Adipose tissue (tissue), 3 donors: ENCODE measurements around the gene OPCML. TPM values are rescaled to one million over a fixed set of nuclear protein-coding genes. Genes with fewer than 3 reads are reported as not detected.

Experiments
- H3K27ac ChIP-seq: one replicate; pipeline ENCODE4 v1.5.1; 2013; ENCODE audit warnings: low read depth, low read length
- WGBS, 3 donors: extraction: QIAGEN DNeasy Blood & Tissue Kit; methylation state at CpG; one replicate each; pipeline ENCODE4 v1.1.7; 2013; 5-methylcytosine and 5-hydroxymethylcytosine counted together
- polyA plus RNA-seq, 3 donors: library from polyadenylated mRNA; stranded (reverse); fragments of 200-250 nt; gene quantifications; one replicate each; pipeline ENCODE4 v1.2.3, GENCODE V29; 2013
- donor health status: healthy with polysubstance abuse.
- donor health status: Bipolar disorder and iron deficiency.
- donor health status: healthy.

The OPCML gene
- polyA plus RNA-seq, 3 donors: 0.01 to 0.04 TPM; not detected in 1

DNA sequence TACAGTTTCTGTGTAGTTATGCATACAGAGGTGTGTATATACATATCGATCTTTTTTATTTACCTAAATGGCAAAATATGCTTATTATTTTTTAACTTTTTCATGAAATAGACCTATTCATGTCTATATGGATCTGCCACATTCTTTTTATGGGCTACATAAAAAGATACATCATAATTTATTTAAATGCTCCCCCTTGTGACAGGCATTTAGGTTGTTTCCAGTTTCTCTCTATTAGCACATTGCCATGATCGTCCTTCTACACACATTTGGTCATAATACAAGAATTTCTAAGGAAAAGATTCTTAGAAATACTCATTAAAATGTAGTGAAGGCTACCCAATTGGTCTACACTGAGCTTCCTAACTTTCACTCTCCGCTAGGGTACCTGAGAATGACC lies 1067.4 kb downstream of the OPCML start:
- no peak overlapping the region for H3K27ac ChIP-seq
- WGBS, 3 donors: 74 to 85% (median 82%) methylated on average over 3 of the region's 3 CpGs

DNA sequence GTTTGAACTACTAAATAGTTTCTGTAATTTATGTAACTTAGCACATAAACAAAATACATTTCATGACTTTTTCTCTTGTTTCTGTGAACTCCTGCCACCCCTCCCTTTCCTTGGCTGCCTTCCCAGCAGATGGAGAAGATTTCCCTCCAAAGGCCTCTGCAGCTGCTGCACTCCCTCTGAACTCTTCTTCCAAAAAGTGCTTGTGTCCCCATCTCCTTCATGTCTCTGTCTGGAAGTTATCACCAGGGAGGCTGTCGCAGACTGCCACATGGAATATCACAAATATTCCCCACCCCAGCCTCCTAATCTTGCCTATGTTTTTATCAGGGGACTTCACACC lies 1068.3 kb downstream of the OPCML start:
- 63 to 67% (median 64%) methylated on average over 1 of the region's 1 CpG for WGBS, 3 donors
- H3K27ac ChIP-seq: no peak overlapping the region

DNA sequence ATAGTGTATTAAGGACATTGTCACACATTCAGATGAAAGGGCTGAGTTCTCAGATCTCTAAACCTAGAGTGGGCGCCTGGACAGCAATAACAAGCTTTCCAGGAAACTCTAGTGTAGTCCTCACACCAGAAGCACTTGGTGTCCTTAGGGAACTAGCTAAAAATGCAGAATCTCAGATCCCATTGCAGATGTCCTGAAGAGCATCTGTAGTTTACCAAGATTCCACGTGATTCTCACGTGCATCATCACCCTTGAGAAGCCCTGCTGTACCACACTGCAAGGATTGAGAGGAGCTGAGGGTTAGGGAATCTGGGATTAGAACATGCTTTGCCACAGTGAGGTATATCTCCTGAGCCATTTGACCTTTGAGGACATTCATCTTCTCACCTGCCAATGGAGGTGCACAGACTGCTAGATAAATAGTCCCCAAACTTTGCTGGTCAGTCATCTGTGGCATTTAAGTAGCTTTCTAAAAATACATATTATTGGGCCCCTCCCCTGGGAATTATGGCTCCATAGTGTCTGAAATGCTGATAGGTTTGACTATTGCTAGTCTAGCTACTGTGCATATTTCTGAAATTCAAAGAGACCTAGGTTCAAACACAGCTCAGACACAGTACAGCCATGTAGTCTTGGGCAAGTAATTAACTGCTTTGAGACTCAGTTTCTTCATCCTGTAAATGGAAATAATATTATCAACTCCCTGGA lies 1068.9 kb downstream of the OPCML start:
- no peak overlapping the region for H3K27ac ChIP-seq
- 53 to 72% (median 64%) methylated on average over 3 of the region's 3 CpGs for WGBS, 3 donors

DNA sequence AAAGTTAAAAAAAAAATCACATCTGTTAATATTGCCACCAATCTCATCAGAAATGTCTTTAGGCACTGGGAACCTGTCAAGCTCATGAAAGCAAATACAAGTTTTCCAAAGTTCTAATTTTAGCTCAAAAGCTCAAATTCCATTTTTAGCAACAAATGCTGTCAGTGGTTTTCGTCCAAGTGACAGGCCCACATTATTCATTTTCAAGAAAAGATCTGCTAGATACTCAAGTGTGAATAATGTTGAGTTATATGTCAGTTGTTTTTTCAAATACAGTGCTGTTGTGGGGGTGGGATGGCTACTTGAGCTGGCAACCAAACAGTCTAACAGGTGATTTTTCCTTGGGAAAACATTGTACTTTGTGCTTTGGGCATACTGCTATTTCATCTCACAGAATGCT lies 1072.6 kb downstream of the OPCML start:
- no peak overlapping the region for H3K27ac ChIP-seq
- 65 to 77% (median 76%) methylated on average over 1 of the region's 1 CpG for WGBS, 3 donors

DNA sequence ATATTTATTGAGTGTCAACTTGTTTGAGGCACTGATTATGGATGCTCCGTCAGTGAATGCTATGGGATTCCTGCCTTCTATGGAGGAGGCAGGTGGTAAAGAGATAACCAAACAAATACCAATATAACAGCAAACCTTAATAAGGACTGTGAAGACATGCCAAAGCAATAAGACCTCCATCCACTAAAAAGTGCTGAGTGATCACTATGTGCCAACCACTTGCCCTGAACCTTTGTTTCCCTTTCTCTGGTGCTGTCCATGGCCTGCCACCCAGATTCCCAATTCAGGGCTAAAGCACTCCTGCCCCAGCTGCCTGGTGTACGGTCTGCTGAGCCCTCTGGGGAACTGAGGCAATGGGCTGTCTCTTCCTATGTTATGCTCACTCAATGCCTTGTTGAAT lies 1074.9 kb downstream of the OPCML start:
- WGBS, 3 donors: 63 to 89% (median 88%) methylated on average over 2 of the region's 2 CpGs
- H3K27ac ChIP-seq: no peak overlapping the region

DNA sequence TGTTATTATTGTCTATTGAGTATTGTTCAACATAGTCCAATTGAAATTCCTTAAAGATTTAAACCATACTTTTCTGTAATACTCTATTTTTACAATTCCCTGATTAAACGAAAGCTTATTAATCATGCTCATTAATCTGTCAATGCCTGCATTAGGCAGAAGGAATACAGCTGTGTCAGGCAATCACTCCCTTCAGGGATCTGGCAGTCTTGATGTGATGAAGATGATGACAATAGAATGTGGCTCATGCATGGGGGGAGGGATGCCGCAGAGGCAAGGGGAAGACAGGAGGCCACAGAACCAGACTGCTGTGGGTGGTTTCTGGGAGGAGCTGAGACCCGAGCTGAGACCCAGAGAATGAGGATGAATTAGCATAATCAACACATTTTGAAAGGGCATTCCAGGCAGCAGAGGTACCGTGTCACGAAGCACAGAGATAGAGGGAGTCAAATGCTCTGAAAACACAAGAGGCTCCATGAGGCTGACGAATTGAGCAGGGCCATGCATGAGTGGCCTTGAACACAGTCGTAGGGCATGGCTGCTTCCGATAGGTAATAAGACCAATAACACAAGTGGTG lies 1075.5 kb downstream of the OPCML start:
- no peak overlapping the region for H3K27ac ChIP-seq
- WGBS, 3 donors: 57 to 76% (median 75%) methylated on average over 8 of the region's 8 CpGs

DNA sequence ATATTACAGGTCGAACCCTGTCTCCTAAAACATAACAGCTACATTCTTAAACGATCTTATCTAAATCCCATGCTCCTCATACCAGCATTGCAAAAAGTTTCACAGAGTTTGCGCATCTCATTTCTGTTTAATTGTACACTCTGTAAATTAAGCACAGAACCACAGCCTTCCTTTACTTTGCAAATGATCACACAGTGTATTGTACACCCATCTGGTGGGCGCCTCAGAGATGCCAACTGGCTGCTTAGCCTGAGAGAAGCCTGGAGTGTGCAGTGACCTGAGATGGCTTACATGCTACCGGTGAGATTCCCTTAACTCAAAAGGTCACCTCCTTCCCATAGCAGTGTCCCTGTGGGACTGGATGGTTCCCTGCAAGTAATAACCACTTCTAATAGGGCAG lies 1077.3 kb downstream of the OPCML start:
- H3K27ac ChIP-seq: no peak overlapping the region
- 69 to 82% (median 82%) methylated on average over 5 of the region's 5 CpGs for WGBS, 3 donors

DNA sequence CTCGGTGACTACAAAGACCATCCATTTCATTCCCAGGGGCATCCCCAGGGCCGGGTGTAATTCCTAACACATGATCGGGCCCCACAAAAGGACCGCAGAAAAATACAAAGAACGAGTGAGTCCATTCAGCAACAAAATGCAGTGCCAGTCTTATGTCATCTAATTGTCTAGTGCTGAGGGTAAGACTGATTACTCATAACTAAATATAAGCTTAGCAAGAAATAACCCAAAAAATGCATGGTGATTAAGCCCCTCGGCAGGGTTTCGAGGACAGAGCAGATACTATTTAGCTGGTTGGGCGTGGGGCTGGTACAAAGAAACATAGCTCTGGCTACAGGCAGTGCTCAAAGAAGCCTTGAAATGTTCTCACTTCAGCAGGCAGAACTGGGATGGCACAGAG lies 1078.9 kb downstream of the OPCML start:
- 77 to 91% (median 86%) methylated on average over 8 of the region's 8 CpGs for WGBS, 3 donors

DNA sequence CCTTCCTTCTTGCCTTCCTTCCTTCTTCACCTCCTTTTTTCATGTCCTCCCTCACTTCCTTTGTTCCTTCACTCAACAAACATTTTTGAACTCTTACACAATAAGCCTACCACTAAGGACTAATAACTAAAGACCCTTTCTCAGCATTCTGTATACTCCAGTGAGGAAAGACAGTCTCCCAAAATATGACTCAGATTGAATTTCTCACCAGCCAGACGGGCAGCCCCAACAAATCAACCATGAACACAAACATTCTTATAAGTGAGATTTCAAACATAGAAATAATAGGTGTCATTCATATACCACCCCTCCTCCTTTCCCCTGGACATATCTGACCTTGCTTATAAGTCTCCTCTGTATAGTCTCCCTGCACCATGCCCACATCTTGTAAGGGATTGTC lies 1079.7 kb downstream of the OPCML start:
- 58 to 84% (median 67%) methylated on average over 1 of the region's 1 CpG for WGBS, 3 donors
- no peak overlapping the region for H3K27ac ChIP-seq

More for the DNA sequence above, 1078.9 kb downstream of the OPCML start:
- no peak overlapping the region for H3K27ac ChIP-seq

DNA sequence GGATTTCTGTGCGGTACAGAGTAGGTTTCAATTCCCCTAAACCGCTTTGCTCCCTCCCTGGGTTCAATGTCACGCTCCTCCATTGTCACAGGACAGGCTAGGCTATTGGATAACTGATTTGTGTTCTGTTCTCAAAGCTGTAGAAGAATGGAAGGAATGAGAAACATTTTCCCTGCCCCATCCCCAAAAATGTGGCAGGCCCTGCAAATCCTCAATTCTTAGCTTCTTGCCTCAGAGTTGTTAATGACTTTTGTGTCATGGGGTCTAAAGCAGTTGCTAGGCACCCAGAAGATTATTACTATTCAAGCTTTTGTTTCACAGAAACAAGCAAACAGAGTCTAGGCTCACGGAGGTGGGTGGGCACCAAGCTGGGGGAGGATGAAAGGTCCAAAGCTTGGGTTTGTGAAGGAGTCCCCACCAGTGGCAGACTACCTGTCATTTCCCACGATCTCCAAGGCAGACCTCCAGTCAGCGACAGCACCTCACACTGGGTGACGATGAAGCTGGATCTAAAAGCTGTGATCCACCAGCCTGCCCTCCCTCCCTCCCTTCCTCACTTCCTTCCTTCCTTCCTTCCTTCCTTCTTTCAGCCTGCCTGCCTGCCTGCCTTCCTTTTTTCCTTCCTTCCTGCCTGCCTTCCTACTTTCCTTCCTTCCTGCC lies 1080.2 kb downstream of the OPCML start:
- 60 to 79% (median 75%) methylated on average over 7 of the region's 7 CpGs for WGBS, 3 donors
- H3K27ac ChIP-seq: no peak overlapping the region

DNA sequence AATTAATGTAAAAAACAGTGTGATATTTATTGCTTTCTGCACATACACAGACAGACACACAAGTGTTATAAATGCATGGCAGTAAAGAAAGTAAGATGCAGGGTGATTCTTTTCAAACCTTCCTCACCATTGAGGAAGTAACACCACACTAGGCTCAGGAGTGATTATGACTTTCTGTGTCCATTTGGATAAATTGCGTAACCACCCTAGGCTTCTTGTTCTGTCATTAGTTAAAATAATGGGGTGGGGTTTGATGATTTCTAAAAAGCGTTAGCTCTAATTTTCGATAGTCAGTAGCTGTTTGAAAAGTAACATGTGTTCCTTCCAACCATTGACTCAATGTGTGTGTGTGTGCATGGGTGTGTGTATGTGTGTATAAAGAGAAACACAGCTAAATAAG lies 1081.7 kb downstream of the OPCML start:
- WGBS, 3 donors: 76 to 90% (median 89%) methylated on average over 3 of the region's 3 CpGs
- no peak overlapping the region for H3K27ac ChIP-seq

DNA sequence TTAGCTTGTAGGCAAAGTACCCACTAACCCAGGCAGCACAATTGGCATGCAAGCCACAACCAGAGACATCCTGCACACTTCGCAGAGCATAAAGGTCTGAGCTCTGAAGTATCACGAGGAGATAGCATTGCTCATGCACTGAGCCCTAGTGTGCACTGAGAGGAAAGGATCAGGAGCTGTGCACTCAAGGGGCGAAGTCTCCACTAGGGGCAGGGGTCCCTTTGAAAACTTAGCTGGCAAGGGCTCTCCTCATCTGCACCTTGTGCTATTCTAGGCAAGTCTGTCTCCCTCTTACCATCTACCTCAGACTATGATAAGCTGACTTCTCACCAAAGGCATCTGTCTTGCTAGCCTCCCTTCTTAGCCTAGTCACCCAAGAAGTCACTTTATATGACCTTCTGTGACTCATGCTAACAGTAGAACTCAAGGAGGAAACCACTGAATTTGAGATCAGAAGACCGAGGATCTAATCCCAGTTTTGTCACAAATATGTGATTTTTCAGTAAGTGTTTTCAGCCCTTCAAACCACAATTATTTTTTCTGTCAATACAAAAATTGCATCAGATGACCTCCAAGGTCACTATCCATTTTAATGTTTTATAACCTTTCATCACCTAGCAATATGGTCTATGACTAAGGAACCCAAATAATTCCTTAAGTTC lies 1083.8 kb downstream of the OPCML start:
- WGBS, 3 donors: 75 to 94% (median 87%) methylated on average over 4 of the region's 4 CpGs
- no peak overlapping the region for H3K27ac ChIP-seq

DNA sequence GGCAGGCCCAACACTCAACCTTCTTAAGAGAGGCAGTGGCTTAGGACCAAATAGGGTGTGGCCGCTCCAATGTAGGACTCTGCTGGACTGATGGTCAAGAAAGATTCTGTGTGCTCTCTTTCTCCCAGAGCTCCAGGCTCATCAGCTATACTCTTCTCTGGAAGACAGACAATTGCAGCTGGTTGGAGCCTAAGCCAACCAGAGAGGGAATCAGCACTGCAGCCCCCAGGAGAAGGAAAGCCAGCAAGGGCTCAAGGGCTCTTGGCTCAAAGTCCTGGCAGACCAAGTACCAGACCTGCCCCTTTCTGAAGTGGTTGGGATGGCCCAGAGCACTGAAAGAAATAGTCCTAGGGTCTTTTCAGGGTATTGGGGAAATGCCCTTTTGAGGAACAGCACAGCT lies 1084.5 kb downstream of the OPCML start:
- WGBS, 3 donors: 86 to 94% (median 91%) methylated on average over 1 of the region's 1 CpG
- H3K27ac ChIP-seq: no peak overlapping the region

DNA sequence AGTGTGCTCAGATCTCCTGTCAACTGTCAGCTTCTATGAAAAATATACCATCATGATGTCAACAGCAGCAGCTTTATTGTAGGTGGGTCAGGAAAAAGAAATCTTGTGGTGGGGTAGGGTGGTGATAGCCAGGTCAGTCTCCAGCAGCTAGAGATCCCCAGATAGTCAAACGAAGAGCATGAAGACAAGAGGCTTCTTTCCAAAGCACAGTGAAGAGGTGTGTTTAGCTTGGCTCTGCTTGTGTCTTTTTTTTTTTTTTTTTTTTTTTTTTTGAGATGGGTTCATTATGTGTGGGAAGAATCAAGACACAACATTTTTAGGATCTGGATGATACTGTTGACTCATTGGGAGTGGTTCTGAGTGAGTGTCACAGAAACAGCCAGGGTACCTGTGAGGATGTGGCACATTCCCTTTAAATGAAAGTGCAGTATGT lies 1086.4 kb downstream of the OPCML start:
- WGBS, 3 donors: 50 to 69% (median 57%) methylated on average over 1 of the region's 1 CpG
- no peak overlapping the region for H3K27ac ChIP-seq

DNA sequence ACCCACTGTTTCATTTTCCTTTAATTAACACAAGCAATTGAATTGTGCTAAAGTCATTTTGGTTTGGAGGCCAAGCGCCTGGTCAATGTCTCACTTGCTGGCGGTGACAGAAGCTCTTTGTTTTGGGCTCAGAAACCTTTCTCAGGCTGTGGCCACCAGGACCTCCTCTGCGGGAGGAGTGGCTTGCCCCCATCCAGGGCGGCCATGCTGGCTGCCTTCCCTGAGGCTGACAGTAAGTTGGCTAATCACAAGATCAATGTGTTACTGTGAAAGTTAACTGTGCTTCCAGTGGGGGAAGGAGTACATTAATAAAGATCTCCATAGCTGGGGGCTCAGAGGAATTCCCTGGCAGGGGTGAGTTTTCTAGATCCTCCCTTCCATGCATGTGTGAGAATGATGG lies 1087.4 kb downstream of the OPCML start:
- 59 to 76% (median 74%) methylated on average over 4 of the region's 4 CpGs for WGBS, 3 donors
- H3K27ac ChIP-seq: no peak overlapping the region

DNA sequence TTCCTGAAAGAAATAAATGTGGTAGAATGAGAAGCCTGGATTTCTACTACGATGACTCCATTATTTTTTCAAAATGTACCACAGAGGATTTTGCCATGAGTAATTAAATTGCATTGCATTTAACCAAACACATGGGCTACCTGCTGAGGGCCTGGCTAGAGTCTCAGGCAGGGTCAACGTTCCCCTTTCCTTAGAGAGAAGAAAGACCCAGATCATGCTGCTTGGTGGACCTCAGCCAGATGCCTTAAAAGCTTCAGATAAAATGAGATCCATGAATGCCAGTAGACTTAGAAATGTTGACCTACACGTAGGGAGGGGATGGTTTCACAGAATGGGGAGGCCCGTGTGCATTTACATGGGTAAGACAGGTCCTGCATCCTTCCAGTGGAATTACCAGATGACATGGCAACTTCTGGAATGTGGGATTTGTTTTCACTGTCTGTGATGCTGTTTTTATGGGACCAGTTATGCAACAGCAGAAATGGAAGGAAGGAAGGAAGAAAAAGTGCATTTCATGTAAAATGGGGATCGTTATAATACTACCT lies 1092.5 kb downstream of the OPCML start:
- WGBS, 3 donors: 67 to 76% (median 75%) methylated on average over 5 of the region's 5 CpGs
- no peak overlapping the region for H3K27ac ChIP-seq

DNA sequence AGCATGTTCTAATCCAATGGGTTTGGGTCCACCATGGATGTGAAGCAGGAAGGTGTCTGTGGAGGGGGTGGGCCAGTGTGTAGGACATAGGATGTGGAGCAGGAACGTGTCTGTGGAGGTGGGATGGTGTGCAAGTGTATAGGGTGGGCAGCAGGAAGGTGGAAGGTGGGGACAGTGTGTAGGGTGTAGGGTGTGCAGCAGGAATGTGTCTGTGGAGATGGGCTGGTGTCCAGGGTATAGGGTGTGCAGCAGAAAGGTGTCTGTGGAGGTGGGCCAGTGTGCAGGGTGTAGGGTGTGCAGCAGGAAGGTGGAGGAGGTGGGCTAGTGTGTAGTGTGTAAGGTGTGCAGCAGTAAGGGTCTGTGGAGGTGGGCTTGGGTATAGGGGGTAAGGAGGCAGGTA lies 1093.9 kb downstream of the OPCML start:
- 52 to 80% (median 69%) methylated on average over 1 of the region's 1 CpG for WGBS, 3 donors

DNA sequence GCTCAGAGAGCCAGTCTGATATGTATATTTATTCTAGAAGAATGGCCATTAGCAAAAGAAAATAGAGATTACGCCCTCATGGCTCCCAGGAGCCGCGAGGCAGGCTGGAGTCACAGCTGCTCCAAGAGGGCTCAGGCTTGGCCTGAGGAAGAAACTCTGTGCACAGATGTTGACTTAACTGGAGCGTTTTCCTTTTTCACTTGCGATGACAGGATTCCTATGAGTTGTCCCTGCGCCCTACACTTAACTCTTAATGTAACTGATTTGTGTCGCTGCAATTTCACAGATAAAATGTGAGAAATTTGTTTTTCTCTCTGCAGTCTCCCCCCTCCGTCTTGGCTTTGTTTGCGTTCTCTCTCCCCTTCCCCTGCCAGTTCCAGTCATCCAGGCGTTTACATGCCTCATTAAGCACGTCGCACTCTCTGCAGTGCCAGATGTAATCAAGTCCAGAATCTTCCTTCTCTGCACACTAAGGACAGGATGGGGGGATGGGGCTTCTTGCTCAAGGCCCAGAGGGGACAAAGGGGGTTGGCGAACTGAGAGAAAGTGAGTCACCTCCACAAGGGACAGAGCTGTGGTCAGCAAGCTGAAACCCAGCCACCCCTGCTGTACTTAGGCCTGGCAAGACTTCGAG lies 1101.8 kb downstream of the OPCML start:
- 30 to 38% (median 33%) methylated on average over 14 of the region's 14 CpGs for WGBS, 3 donors
- no peak overlapping the region for H3K27ac ChIP-seq

More for the DNA sequence above, 1093.9 kb downstream of the OPCML start:
- H3K27ac ChIP-seq: no peak overlapping the region

DNA sequence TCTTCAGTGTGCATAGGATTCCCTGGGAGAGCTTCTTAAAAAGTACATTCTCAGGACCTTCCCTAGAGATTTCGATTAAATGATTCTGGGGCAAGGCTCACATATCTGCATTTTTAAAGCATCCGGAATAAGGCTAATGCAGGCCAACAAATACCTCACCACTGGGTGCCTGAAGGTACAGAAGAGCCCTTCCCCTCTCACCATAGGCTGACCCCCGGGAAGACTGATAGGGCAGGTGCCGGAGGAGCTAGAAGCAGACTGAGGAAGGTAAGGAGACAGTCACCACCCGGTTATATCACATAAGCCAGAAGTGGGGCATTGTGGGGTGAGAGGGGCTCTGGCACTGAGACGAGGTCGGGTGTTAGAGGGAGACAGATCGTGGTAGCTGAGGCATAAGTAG lies 1102.6 kb downstream of the OPCML start:
- 73 to 79% (median 77%) methylated on average over 8 of the region's 8 CpGs for WGBS, 3 donors

More for the DNA sequence above, 1102.6 kb downstream of the OPCML start:
- no peak overlapping the region for H3K27ac ChIP-seq
